Measurements from ENCODE around the gene SNIP1.
"Not testable (repeated sequence)": the region's sequence is repeated elsewhere in the genome, so short reads cannot be mapped to it uniquely, and the experiment has no call there.

GRCh38 chr1:37559957-37560379, 5.9 kb upstream of the SNIP1 start:
- not testable (repeated sequence) for TF ChIP-seq EP300, CTCF (IDR thresholded peaks at IDR 0.05)

Data from tibial nerve (tissue), 4 donors.